ENCODE results near the gene PLXNA4. TPM values are rescaled to one million over a fixed set of nuclear protein-coding genes. Genes with fewer than 3 reads are reported as not detected.

PLXNA4 gene
- total RNA-seq, 1 experiment from 2014 or later: not detected

DNA sequence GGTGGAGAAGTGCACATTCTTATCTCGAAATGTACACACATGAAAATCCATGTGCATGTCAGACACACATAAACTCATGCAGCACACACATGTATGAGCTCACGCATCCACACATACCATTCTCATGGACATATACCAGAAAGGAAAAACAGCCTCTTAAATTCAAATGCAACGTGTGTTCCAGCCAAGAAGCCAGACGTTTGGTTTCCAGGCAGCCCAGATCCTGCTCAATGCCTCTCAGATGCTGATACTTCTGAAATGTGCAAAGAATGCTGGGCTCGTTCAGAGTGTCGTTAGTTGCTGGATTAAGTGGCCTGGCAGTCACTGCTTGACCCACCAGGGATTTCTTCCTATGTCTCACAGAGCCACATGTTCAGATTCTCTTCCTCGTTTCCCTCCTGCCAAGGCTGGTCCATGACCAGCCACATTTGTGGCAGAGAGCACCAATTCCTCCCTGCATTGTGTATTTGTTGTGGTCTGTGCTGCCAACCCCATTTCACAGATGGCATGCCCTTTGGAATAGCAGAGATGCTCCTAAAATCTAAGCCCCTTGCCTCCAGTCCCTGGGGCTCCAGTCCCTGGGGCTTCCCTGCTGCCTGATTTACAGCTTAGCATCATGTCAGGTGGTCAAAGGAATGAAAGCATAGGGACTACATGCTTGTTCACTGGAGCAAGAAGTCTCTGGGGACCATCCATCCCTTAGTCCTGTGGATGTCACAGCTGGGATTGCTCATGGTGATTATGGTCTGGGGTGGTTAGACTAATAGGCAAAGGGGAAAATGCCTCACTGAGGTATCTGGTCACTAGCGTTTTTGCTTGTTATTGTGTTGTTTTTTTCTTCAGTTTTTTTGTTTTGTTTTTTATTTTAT lies 426.6 kb downstream of the PLXNA4 start:
- RAD21 ChIA-PET (ENCODE audit: low non-redundant PET in 1 of 2, low total read pairs in 2 of 2, uncharacterized antibody in 2 of 2, unreplicated experiment in 2 of 2): no interaction called here
- Histone ChIP-seq H3K4me2 (ENCODE audit: low read length) (no peak overlapping the region), H3K27me3 (ENCODE audit: insufficient read depth, low read length) (peaks cover 61% of the 10 kb centered on the region), H2AFZ (ENCODE audit: low read depth, low read length, poor library complexity, severe bottlenecking) (no peak overlapping the region), H4K20me1 (ENCODE audit: insufficient read depth) (no peaks in the 10 kb centered on the region), H3K9me3 (ENCODE audit: control insufficient read depth in 1 of 2, insufficient read depth in 1 of 2, low read depth in 1 of 2, low read length in 2 of 2) (no peaks in the 10 kb centered on the region), H3K9ac (ENCODE audit: low read length) (no peak overlapping the region), H3K27ac (ENCODE audit: low read depth, low read length) (no peak overlapping the region), H3K4me1 (ENCODE audit: control insufficient read depth in 1 of 2, insufficient read depth in 2 of 2, low read length in 2 of 2) (no peaks in the 10 kb centered on the region), H3K9me2 (ENCODE audit: insufficient read depth) (no peaks in the 10 kb centered on the region), H3K4me3 (replicated peaks in 1 of 2; ENCODE audit: low read depth in 1 of 2, low read length in 2 of 2) (no peak overlapping the region), H3K79me2 (ENCODE audit: insufficient read depth, low read length) (no peaks in the 10 kb centered on the region), H3K36me3 (ENCODE audit: control insufficient read depth in 1 of 2, insufficient read depth in 2 of 2, low read length in 2 of 2) (no peaks in the 10 kb centered on the region)
- TF ChIP-seq RAD21 (IDR thresholded peaks at IDR 0.05; ENCODE audit: low read depth) (no peak), POLR2AphosphoS5 (IDR thresholded peaks at IDR 0.05; ENCODE audit: low read depth, low read length) (no peak), ELF1 (IDR thresholded peaks at IDR 0.05; ENCODE audit: borderline replicate concordance, low read depth) (no peak), EZH2 (IDR thresholded peaks at IDR 0.05) (no peak), POLR2A (IDR thresholded peaks at IDR 0.05; ENCODE audit: borderline replicate concordance, extremely low read depth, insufficient read depth, insufficient read length) (no peak), SRF (IDR thresholded peaks at IDR 0.05; ENCODE audit: low read depth) (no peak), EZH2phosphoT487 (IDR thresholded peaks at IDR 0.05; ENCODE audit: borderline replicate concordance) (no peak), ZNF274 (IDR thresholded peaks at IDR 0.05; ENCODE audit: low read depth, low read length) (no peak), CBX3 (IDR thresholded peaks at IDR 0.05; ENCODE audit: low read depth) (no peak), SP1 (IDR thresholded peaks at IDR 0.05; ENCODE audit: low read depth) (no peak), FOSL1 (IDR thresholded peaks at IDR 0.05; ENCODE audit: low read depth) (no peak), YY1 (IDR thresholded peaks at IDR 0.05; ENCODE audit: extremely low read depth, insufficient replicate concordance, low read depth, low read length) (no peak)
- TF ChIP-seq, protein P1, sequence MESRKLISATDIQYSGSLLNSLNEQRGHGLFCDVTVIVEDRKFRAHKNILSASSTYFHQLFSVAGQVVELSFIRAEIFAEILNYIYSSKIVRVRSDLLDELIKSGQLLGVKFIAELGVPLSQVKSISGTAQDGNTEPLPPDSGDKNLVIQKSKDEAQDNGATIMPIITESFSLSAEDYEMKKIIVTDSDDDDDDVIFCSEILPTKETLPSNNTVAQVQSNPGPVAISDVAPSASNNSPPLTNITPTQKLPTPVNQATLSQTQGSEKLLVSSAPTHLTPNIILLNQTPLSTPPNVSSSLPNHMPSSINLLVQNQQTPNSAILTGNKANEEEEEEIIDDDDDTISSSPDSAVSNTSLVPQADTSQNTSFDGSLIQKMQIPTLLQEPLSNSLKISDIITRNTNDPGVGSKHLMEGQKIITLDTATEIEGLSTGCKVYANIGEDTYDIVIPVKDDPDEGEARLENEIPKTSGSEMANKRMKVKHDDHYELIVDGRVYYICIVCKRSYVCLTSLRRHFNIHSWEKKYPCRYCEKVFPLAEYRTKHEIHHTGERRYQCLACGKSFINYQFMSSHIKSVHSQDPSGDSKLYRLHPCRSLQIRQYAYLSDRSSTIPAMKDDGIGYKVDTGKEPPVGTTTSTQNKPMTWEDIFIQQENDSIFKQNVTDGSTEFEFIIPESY (IDR thresholded peaks at IDR 0.05; ENCODE audit: extremely low read depth, insufficient replicate concordance, low read length): no peak
- intact Hi-C loops (cut with micrococcal nuclease): loop anchor here (10.0 kb wide), 1 partner anchor 295 kb away; no protein-coding TSS in a partner anchor
- POLR2A ChIA-PET: no interaction called here
- no TSS peak for BruUV-seq (replicated peaks)
- ATAC-seq (no peak), DNase-seq (ENCODE audit: low read depth, low spot score) (no peak)
- CTCF ChIA-PET: no interaction called here
